ENCODE results near the gene COPZ2. TPM values are rescaled to one million over a fixed set of nuclear protein-coding genes. Genes with fewer than 3 reads are reported as not detected.
"Not testable (repeated sequence)": the region's sequence is repeated elsewhere in the genome, so short reads cannot be mapped to it uniquely, and the experiment has no call there.

COPZ2 gene
- total RNA-seq, 6 donors from 2014 or later = 5.2 to 33.5 (median 17.7) TPM

- H3K36me3 ChIP-seq = peaks cover 12 to 93% (median 40%) of the 10 kb centered on the region in 4 donors
Observed at GRCh38 chr17:48071654-48072053, 34.1 kb upstream of the COPZ2 start.

DNA sequence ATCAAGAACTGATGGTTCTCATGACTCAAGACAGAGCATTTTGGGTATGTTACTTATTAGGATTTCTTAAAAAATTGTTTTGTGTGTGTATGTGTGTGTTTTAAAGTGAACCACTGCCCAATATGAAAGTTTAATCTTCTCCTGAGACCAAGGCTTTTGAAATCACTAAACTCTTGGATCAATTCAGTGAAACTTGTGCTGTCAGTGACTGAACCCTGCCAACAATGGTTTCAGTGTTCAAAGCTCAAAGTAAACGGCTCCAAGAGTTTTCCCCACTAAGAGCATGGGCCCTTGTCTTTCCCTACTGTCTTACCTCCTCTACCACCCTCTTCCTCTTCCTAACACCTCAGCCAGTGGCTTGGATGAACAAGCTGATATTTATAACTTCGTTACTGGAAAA lies 32.6 kb upstream of the COPZ2 start:
- peaks cover 7 to 89% (median 32%) of the 10 kb centered on the region in 4 donors for H3K36me3 ChIP-seq
- TF ChIP-seq POLR2AphosphoS5 (IDR thresholded peaks at IDR 0.05) (no peak), EP300 (IDR thresholded peaks at IDR 0.05) (no peak), POLR2A (IDR thresholded peaks at IDR 0.05) (no peak)
- TF ChIP-seq, protein P1, sequence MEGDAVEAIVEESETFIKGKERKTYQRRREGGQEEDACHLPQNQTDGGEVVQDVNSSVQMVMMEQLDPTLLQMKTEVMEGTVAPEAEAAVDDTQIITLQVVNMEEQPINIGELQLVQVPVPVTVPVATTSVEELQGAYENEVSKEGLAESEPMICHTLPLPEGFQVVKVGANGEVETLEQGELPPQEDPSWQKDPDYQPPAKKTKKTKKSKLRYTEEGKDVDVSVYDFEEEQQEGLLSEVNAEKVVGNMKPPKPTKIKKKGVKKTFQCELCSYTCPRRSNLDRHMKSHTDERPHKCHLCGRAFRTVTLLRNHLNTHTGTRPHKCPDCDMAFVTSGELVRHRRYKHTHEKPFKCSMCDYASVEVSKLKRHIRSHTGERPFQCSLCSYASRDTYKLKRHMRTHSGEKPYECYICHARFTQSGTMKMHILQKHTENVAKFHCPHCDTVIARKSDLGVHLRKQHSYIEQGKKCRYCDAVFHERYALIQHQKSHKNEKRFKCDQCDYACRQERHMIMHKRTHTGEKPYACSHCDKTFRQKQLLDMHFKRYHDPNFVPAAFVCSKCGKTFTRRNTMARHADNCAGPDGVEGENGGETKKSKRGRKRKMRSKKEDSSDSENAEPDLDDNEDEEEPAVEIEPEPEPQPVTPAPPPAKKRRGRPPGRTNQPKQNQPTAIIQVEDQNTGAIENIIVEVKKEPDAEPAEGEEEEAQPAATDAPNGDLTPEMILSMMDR (IDR thresholded peaks at IDR 0.05) = no peak
- no peak overlapping the region for H3K4me3 ChIP-seq
- H3K9me3 ChIP-seq = no peaks in the 10 kb centered on the region
- 83 to 85% methylated on average over 2 of the region's 2 CpGs for WGBS, 2 donors
- no peak overlapping the region for H3K27ac ChIP-seq
- DNase-seq (no peak), ATAC-seq (ENCODE audit: low FRiP score in 2 of 2) (no peak)
- H3K27me3 ChIP-seq = no peaks in the 10 kb centered on the region
- H3K4me1 ChIP-seq = peaks cover 0 to 8% (median 2%) of the 10 kb centered on the region in 4 donors

More at GRCh38 chr17:48071654-48072053, 34.1 kb upstream of the COPZ2 start:
- DNase-seq (no peak), ATAC-seq (ENCODE audit: low FRiP score in 2 of 2) (no peak)
- TF ChIP-seq, protein P1 (IDR thresholded peaks at IDR 0.05) = no peak
- TF ChIP-seq POLR2A (IDR thresholded peaks at IDR 0.05) = no peak
- Histone ChIP-seq H3K27me3 (no peaks in the 10 kb centered on the region), H3K4me3 (no peak overlapping the region), H3K4me1 (peaks cover 0 to 3% (median 0%) of the 10 kb centered on the region in 4 donors), H3K9me3 (no peaks in the 10 kb centered on the region), H3K27ac (no peak overlapping the region)
- 82 to 87% methylated on average over 2 of the region's 2 CpGs for WGBS, 2 donors

- Histone ChIP-seq H3K27me3 (no peaks in the 10 kb centered on the region), H3K4me3 (no peak overlapping the region), H3K9me3 (no peaks in the 10 kb centered on the region), H3K4me1 (peaks cover 0 to 8% (median 3%) of the 10 kb centered on the region in 4 donors), H3K36me3 (peaks cover 7 to 86% (median 35%) of the 10 kb centered on the region in 4 donors), H3K27ac (no peak overlapping the region)
- ATAC-seq (ENCODE audit: low FRiP score in 2 of 2) (peak in 1 of 2 donors; percentile 39), DNase-seq (no peak)
- WGBS, 2 donors = 78 to 84% methylated on average over 3 of the region's 3 CpGs
- TF ChIP-seq, protein P1 (IDR thresholded peaks at IDR 0.05) = peak in 2 of 6 experiments; percentile 24 to 37
- no peak for TF ChIP-seq POLR2AphosphoS5 (IDR thresholded peaks at IDR 0.05)
Observed at GRCh38 chr17:48068491-48068961, 30.9 kb upstream of the COPZ2 start.

DNA sequence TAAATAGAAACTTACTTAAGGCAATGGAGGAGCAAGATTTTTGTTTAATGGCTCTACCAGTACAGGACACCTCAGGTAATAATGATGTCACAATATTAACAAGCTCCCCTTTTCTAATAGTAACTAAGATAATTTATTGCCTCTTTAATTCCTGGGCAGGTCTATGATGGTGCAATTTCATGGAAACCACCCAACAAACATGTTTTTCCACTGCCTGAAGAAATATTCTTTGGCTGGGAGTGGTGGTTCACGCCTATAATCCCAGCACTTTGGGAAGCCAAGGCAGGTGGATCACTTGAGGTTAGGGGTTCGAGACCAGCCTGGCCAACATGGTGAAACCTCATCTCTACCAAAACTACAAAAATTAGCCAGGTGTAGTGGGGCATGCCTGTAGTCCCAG lies 30.2 kb upstream of the COPZ2 start:
- not testable (repeated sequence) for H3K27ac ChIP-seq; DNase-seq; H3K9me3 ChIP-seq; H3K4me1 ChIP-seq; H3K27me3 ChIP-seq; H3K4me3 ChIP-seq; ATAC-seq (ENCODE audit: low FRiP score in 2 of 2)
- peaks cover 10 to 86% (median 42%) of the 10 kb centered on the region in 4 donors for H3K36me3 ChIP-seq
- 81 to 88% methylated on average over 2 of the region's 2 CpGs for WGBS, 2 donors

GRCh38 chr17:48067245-48067644 lies 29.6 kb upstream of the COPZ2 start:
- WGBS, 2 donors = 100% methylated on average over 3 of the region's 3 CpGs
- DNase-seq (no peak), ATAC-seq (ENCODE audit: low FRiP score in 2 of 2) (no peak)
- H3K4me1 ChIP-seq = peaks cover 0 to 8% (median 3%) of the 10 kb centered on the region in 4 donors
- H3K36me3 ChIP-seq = peaks cover 10 to 89% (median 47%) of the 10 kb centered on the region in 4 donors
- H3K27ac ChIP-seq = no peak overlapping the region
- no peaks in the 10 kb centered on the region for H3K27me3 ChIP-seq
- no peak overlapping the region for H3K4me3 ChIP-seq
- H3K9me3 ChIP-seq = no peaks in the 10 kb centered on the region
- TF ChIP-seq, protein P1 (IDR thresholded peaks at IDR 0.05) = no peak
- TF ChIP-seq POLR2A (IDR thresholded peaks at IDR 0.05) (no peak), EP300 (IDR thresholded peaks at IDR 0.05) (no peak), POLR2AphosphoS5 (IDR thresholded peaks at IDR 0.05) (no peak)

Data from upper lobe of left lung (tissue), 6 donors.